ENCODE data around the gene CARS2. TPM values are rescaled to one million over a fixed set of nuclear protein-coding genes. Genes with fewer than 3 reads are reported as not detected.
A peak's percentile ranks its signal among the peaks of the same experiment; 100 is the strongest.
"Not testable (repeated sequence)": the region's sequence is repeated elsewhere in the genome, so short reads cannot be mapped to it uniquely, and the experiment has no call there.

Gene CARS2
- total RNA-seq, 2 experiments from 2014 or later, result 52.1 to 55.8 TPM

GRCh38 chr13:110681868-110682550, 23.9 kb downstream of the CARS2 start:
- intact Hi-C loops (cut with DNase I, micrococcal nuclease), result no loop called here
- Mint-ChIP-seq H3K27ac (no peak overlapping the region), H3K9me3 (ENCODE audit: low read depth) (no peaks in the 10 kb centered on the region), H3K27me3 (no peaks in the 10 kb centered on the region), H3K4me1 (peaks cover 5% of the 10 kb centered on the region), H3K36me3 (ENCODE audit: low read depth) (peaks cover 46% of the 10 kb centered on the region), H3K4me3 (no peak overlapping the region)
- DNase-seq (no peak), ATAC-seq (no peak)
- ChIA-PET CTCF (interaction anchor here (0.7 to 0.9 kb wide), 2 partner anchors 24 to 30 kb away, joined by 3 read pairs; no protein-coding TSS in a partner anchor), POLR2A (no interaction called here)

- H3K36me3 Mint-ChIP-seq (ENCODE audit: low read depth), result peaks cover 52% of the 10 kb centered on the region
- ChIA-PET CTCF (no interaction called here), POLR2A (no interaction called here)
- H3K4me1 Mint-ChIP-seq, result peaks cover 15% of the 10 kb centered on the region
- intact Hi-C loops (cut with DNase I, micrococcal nuclease), result no loop called here
- H3K4me3 Mint-ChIP-seq, result no peak overlapping the region
- no peaks in the 10 kb centered on the region for H3K9me3 Mint-ChIP-seq (ENCODE audit: low read depth)
- no peak overlapping the region for H3K27ac Mint-ChIP-seq
- peak; percentile 28 for DNase-seq
- no peaks in the 10 kb centered on the region for H3K27me3 Mint-ChIP-seq
- ATAC-seq, result no peak
Measured at GRCh38 chr13:110680852-110681251, 25.1 kb downstream of the CARS2 start.

GRCh38 chr13:110677731-110678545, 28.0 kb downstream of the CARS2 start:
- intact Hi-C loops (cut with DNase I, micrococcal nuclease), result no loop called here
- peaks cover 67% of the 10 kb centered on the region for H3K36me3 Mint-ChIP-seq (ENCODE audit: low read depth)
- peaks cover 15% of the 10 kb centered on the region for H3K4me1 Mint-ChIP-seq
- H3K27me3 Mint-ChIP-seq, result no peaks in the 10 kb centered on the region
- peak; percentile 30 for ATAC-seq
- DNase-seq, result peak; percentile 16
- H3K27ac Mint-ChIP-seq, result no peak overlapping the region
- POLR2A ChIA-PET, result no interaction called here
- H3K4me3 Mint-ChIP-seq, result no peak overlapping the region
- H3K9me3 Mint-ChIP-seq (ENCODE audit: low read depth), result no peaks in the 10 kb centered on the region
- CTCF ChIA-PET, result no interaction called here

GRCh38 chr13:110676595-110677587, 29.0 kb downstream of the CARS2 start:
- H3K27ac Mint-ChIP-seq, result peak overlapping the region; percentile 72
- H3K36me3 Mint-ChIP-seq (ENCODE audit: low read depth), result peaks cover 69% of the 10 kb centered on the region
- peaks cover 19% of the 10 kb centered on the region for H3K4me1 Mint-ChIP-seq
- no peaks in the 10 kb centered on the region for H3K27me3 Mint-ChIP-seq
- peak; percentile 84 for ATAC-seq
- H3K4me3 Mint-ChIP-seq, result no peak overlapping the region
- H3K9me3 Mint-ChIP-seq (ENCODE audit: low read depth), result no peaks in the 10 kb centered on the region
- peak; percentile 51 for DNase-seq
- intact Hi-C loops (cut with DNase I, micrococcal nuclease), result no loop called here
- ChIA-PET CTCF (interaction anchor here (0.9 to 1.4 kb wide), 2 partner anchors 82 to 83 kb away, joined by 3 to 4 read pairs; no protein-coding TSS in a partner anchor), POLR2A (interaction anchor here (1.0 kb wide), 1 partner anchor 35 kb away, joined by 3 read pairs; no protein-coding TSS in a partner anchor)

- CTCF ChIA-PET; intact Hi-C loops (cut with DNase I, micrococcal nuclease); H3K27me3 Mint-ChIP-seq; ATAC-seq; H3K4me1 Mint-ChIP-seq; POLR2A ChIA-PET; H3K27ac Mint-ChIP-seq; DNase-seq; H3K9me3 Mint-ChIP-seq (ENCODE audit: low read depth); H3K4me3 Mint-ChIP-seq: not testable (repeated sequence)
- H3K36me3 Mint-ChIP-seq (ENCODE audit: low read depth), result peaks cover 80% of the 10 kb centered on the region
Measured at GRCh38 chr13:110669814-110670213, 36.1 kb downstream of the CARS2 start.

- intact Hi-C loops (cut with DNase I, micrococcal nuclease), result no loop called here
- CTCF ChIA-PET, result no interaction called here
- ATAC-seq (no peak), DNase-seq (no peak)
- POLR2A ChIA-PET, result no interaction called here
- H3K4me3 Mint-ChIP-seq, result no peak overlapping the region
- H3K4me1 Mint-ChIP-seq, result peaks cover 10% of the 10 kb centered on the region
- H3K27me3 Mint-ChIP-seq, result no peaks in the 10 kb centered on the region
- H3K36me3 Mint-ChIP-seq (ENCODE audit: low read depth), result peaks cover 76% of the 10 kb centered on the region
- no peaks in the 10 kb centered on the region for H3K9me3 Mint-ChIP-seq (ENCODE audit: low read depth)
- no peak overlapping the region for H3K27ac Mint-ChIP-seq
Measured at GRCh38 chr13:110669036-110669435, 36.9 kb downstream of the CARS2 start.

GRCh38 chr13:110666255-110666533, 39.7 kb downstream of the CARS2 start:
- no peak overlapping the region for H3K27ac Mint-ChIP-seq
- POLR2A ChIA-PET, result no interaction called here
- no peak for ATAC-seq
- no peaks in the 10 kb centered on the region for H3K27me3 Mint-ChIP-seq
- intact Hi-C loops (cut with DNase I, micrococcal nuclease), result no loop called here
- DNase-seq, result no peak
- peaks cover 6% of the 10 kb centered on the region for H3K4me1 Mint-ChIP-seq
- no peak overlapping the region for H3K4me3 Mint-ChIP-seq
- peaks cover 7% of the 10 kb centered on the region for H3K9me3 Mint-ChIP-seq (ENCODE audit: low read depth)
- CTCF ChIA-PET, result interaction anchor here (1.2 kb wide), 1 partner anchor 17 kb away, joined by 4 read pairs; no protein-coding TSS in a partner anchor
- peaks cover 83% of the 10 kb centered on the region for H3K36me3 Mint-ChIP-seq (ENCODE audit: low read depth)

- ChIA-PET POLR2A (no interaction called here), CTCF (interaction anchor here (1.2 kb wide), 1 partner anchor 17 kb away, joined by 4 read pairs; no protein-coding TSS in a partner anchor)
- Mint-ChIP-seq H3K27me3 (no peaks in the 10 kb centered on the region), H3K4me1 (peaks cover 6% of the 10 kb centered on the region), H3K9me3 (ENCODE audit: low read depth) (peaks cover 9% of the 10 kb centered on the region), H3K27ac (no peak overlapping the region), H3K4me3 (no peak overlapping the region), H3K36me3 (ENCODE audit: low read depth) (peaks cover 82% of the 10 kb centered on the region)
- ATAC-seq, result no peak
- no peak for DNase-seq
- intact Hi-C loops (cut with DNase I, micrococcal nuclease), result no loop called here
Measured at GRCh38 chr13:110665491-110666254, 40.2 kb downstream of the CARS2 start.

- Mint-ChIP-seq H3K27ac (no peak overlapping the region), H3K9me3 (ENCODE audit: low read depth) (peaks cover 9% of the 10 kb centered on the region), H3K4me3 (no peak overlapping the region), H3K4me1 (peaks cover 11% of the 10 kb centered on the region), H3K36me3 (ENCODE audit: low read depth) (peaks cover 80% of the 10 kb centered on the region), H3K27me3 (no peaks in the 10 kb centered on the region)
- ChIA-PET CTCF (no interaction called here), POLR2A (no interaction called here)
- ATAC-seq (no peak), DNase-seq (no peak)
- intact Hi-C loops (cut with DNase I, micrococcal nuclease), result no loop called here
Measured at GRCh38 chr13:110664673-110665072, 41.2 kb downstream of the CARS2 start.

GRCh38 chr13:110664041-110664440, 41.9 kb downstream of the CARS2 start:
- intact Hi-C loops (cut with DNase I, micrococcal nuclease), result no loop called here
- DNase-seq, result no peak
- no peak for ATAC-seq
- H3K4me3 Mint-ChIP-seq, result no peak overlapping the region
- H3K4me1 Mint-ChIP-seq, result peaks cover 16% of the 10 kb centered on the region
- H3K36me3 Mint-ChIP-seq (ENCODE audit: low read depth), result peaks cover 80% of the 10 kb centered on the region
- H3K27ac Mint-ChIP-seq, result no peak overlapping the region
- ChIA-PET CTCF (interaction anchor here (0.7 kb wide), 1 partner anchor 222 kb away, joined by 3 read pairs; no protein-coding TSS in a partner anchor), POLR2A (no interaction called here)
- H3K9me3 Mint-ChIP-seq (ENCODE audit: low read depth), result peaks cover 9% of the 10 kb centered on the region
- no peaks in the 10 kb centered on the region for H3K27me3 Mint-ChIP-seq

- H3K27ac Mint-ChIP-seq, result no peak overlapping the region
- ATAC-seq (no peak), DNase-seq (no peak)
- peaks cover 76% of the 10 kb centered on the region for H3K36me3 Mint-ChIP-seq (ENCODE audit: low read depth)
- H3K9me3 Mint-ChIP-seq (ENCODE audit: low read depth), result peaks cover 9% of the 10 kb centered on the region
- H3K4me3 Mint-ChIP-seq, result no peak overlapping the region
- POLR2A ChIA-PET, result no interaction called here
- H3K4me1 Mint-ChIP-seq, result peaks cover 18% of the 10 kb centered on the region
- CTCF ChIA-PET, result interaction anchor here (0.7 to 1.1 kb wide), 3 partner anchors 10 to 222 kb away, joined by 3 read pairs; no protein-coding TSS in a partner anchor
- H3K27me3 Mint-ChIP-seq, result no peaks in the 10 kb centered on the region
- intact Hi-C loops (cut with DNase I, micrococcal nuclease), result no loop called here
Measured at GRCh38 chr13:110663491-110663890, 42.4 kb downstream of the CARS2 start.

Data from activated CD4-positive, alpha-beta T cell treated with anti-CD3 and anti-CD28 coated beads for 36 hours (primary cell).